ENCODE measurements around the gene FOXM1. TPM values are rescaled to one million over a fixed set of nuclear protein-coding genes. Genes with fewer than 3 reads are reported as not detected.

The FOXM1 gene
- total RNA-seq, 1 donor from 2014 or later: 14.3 TPM

- peaks cover 1% of the 10 kb centered on the region for H3K36me3 ChIP-seq (ENCODE audit: control insufficient read depth, insufficient read depth, low read length)
- TF ChIP-seq CTCF (IDR thresholded peaks at IDR 0.05; ENCODE audit: insufficient read depth, low read length, poor library complexity, severe bottlenecking): no peak
- no peak overlapping the region for H3K4me3 ChIP-seq (ENCODE audit: low read depth, low read length)
These were observed 20.9 kb downstream of the FOXM1 start for GRCh38 chr12:2856051-2856450.

GRCh38 chr12:2855546-2855945 lies 21.4 kb downstream of the FOXM1 start:
- H3K4me3 ChIP-seq (ENCODE audit: low read depth, low read length): no peak overlapping the region
- H3K27me3 ChIP-seq (ENCODE audit: control insufficient read depth, insufficient read depth, low read length): no peaks in the 10 kb centered on the region
- DNase-seq (ENCODE audit: low read depth): no peak
- peaks cover 1% of the 10 kb centered on the region for H3K36me3 ChIP-seq (ENCODE audit: control insufficient read depth, insufficient read depth, low read length)
- TF ChIP-seq CTCF (IDR thresholded peaks at IDR 0.05; ENCODE audit: insufficient read depth, low read length, poor library complexity, severe bottlenecking): no peak

More at GRCh38 chr12:2856051-2856450, 20.9 kb downstream of the FOXM1 start:
- no peaks in the 10 kb centered on the region for H3K27me3 ChIP-seq (ENCODE audit: control insufficient read depth, insufficient read depth, low read length)
- DNase-seq (ENCODE audit: low read depth): no peak

DNA sequence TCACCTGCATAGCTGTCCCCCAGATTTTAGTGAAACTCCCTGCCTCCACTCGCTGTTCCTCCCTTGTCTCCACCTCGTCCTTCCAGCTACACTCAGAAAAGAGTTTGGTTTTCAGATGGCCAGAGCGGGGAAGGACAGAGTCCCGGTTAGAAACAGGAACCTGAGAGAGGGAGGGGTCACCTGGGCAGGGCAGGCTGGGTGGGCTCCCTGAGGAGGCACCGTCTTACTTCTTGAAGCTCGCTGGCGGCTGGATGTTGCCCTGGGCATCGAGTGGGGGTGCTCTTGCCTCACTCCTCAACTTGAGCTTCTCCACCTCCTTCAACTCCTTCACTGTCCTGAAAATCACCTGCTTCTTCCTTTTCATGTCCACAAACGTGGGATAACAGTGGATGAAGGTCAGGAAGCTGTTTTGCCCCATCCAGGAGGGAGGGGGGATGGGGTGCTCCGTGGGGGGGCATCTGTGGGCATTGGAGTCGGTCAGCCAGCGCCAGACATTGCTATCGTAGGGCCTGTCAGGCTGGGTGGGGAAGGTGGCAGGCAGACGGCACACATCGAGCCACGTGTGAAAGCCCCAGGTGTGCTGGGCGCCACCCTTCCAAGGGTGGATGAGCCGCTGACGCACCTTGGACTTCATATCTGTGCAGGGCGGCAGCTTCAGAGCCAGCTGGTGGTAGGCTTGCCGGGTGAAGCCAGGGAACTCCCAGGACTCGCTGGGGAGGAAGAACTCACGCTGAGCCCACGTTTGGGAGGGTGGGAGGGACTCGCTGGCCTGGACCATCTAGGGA lies 22.1 kb downstream of the FOXM1 start:
- H3K27me3 ChIP-seq (ENCODE audit: control insufficient read depth, insufficient read depth, low read length): no peaks in the 10 kb centered on the region
- no peak for TF ChIP-seq CTCF (IDR thresholded peaks at IDR 0.05; ENCODE audit: insufficient read depth, low read length, poor library complexity, severe bottlenecking)

DNA sequence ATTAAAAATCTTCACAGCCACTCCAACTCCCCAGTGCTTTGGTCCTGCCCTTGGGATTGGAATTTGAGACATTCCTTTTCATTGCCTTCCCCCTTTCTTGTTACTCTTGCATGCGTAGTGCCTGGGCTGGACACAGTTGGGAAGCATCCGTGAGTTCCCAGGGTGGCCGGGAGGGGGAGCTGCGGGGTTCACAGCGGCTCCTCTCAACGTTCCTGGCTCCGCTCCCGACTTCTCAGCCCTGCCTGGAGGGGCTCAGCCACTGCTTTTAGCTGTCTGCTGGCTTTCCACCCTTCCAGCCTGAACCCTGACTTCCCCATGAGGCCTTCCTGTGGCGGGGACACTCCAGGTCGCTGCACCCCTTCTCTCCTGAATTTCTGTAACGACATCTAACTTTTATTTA lies 23.3 kb downstream of the FOXM1 start:
- peak; percentile 95 for TF ChIP-seq CTCF (IDR thresholded peaks at IDR 0.05; ENCODE audit: insufficient read depth, low read length, poor library complexity, severe bottlenecking)
- H3K4me3 ChIP-seq (ENCODE audit: low read depth, low read length): no peak overlapping the region
- H3K36me3 ChIP-seq (ENCODE audit: control insufficient read depth, insufficient read depth, low read length): peaks cover 1% of the 10 kb centered on the region
- no peak for DNase-seq (ENCODE audit: low read depth)
- H3K27me3 ChIP-seq (ENCODE audit: control insufficient read depth, insufficient read depth, low read length): no peaks in the 10 kb centered on the region

More for the DNA sequence above, 22.1 kb downstream of the FOXM1 start:
- no peak for DNase-seq (ENCODE audit: low read depth)
- Histone ChIP-seq H3K36me3 (ENCODE audit: control insufficient read depth, insufficient read depth, low read length) (peaks cover 1% of the 10 kb centered on the region), H3K4me3 (ENCODE audit: low read depth, low read length) (no peak overlapping the region)

DNA sequence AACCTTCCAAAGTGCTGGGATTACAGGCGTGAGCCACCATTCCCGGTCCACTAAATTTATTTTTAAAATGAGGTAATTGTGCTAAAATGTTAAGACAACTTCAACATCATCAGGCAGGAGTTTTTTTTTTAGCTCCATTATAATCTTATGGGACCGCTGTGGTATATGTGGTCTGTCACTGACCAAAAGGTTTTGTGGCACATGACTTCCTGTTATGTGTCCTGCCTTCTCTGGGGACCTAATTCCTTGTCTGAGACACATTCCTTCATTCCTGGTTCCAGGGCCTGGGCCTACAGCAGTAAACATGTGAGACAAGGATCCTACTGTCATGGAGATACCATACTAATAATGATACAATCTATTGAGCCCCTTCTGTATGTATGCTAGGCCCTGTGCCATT lies 25.0 kb downstream of the FOXM1 start:
- DNase-seq (ENCODE audit: low read depth): no peak
- no peaks in the 10 kb centered on the region for H3K36me3 ChIP-seq (ENCODE audit: control insufficient read depth, insufficient read depth, low read length)
- no peak for TF ChIP-seq CTCF (IDR thresholded peaks at IDR 0.05; ENCODE audit: insufficient read depth, low read length, poor library complexity, severe bottlenecking)
- no peaks in the 10 kb centered on the region for H3K27me3 ChIP-seq (ENCODE audit: control insufficient read depth, insufficient read depth, low read length)
- H3K4me3 ChIP-seq (ENCODE audit: low read depth, low read length): no peak overlapping the region

GRCh38 chr12:2845280-2845679 lies 31.7 kb downstream of the FOXM1 start:
- no peak overlapping the region for H3K4me3 ChIP-seq (ENCODE audit: low read depth, low read length)
- no peak for DNase-seq (ENCODE audit: low read depth)
- H3K36me3 ChIP-seq (ENCODE audit: control insufficient read depth, insufficient read depth, low read length): no peaks in the 10 kb centered on the region
- H3K27me3 ChIP-seq (ENCODE audit: control insufficient read depth, insufficient read depth, low read length): no peaks in the 10 kb centered on the region
- TF ChIP-seq CTCF (IDR thresholded peaks at IDR 0.05; ENCODE audit: insufficient read depth, low read length, poor library complexity, severe bottlenecking): no peak

Measured in kidney epithelial cell (primary cell).